GM12878 (cell line): ENCODE measurements around the gene PUS7L. TPM values are rescaled to one million over a fixed set of nuclear protein-coding genes. Genes with fewer than 3 reads are reported as not detected.

Experiments used
- ATAC-seq: fragments of 200-7000 bp; cut with Tn5 transposase; 3 replicates; pipeline ENCODE4 v1.9.1; 2020; ENCODE audit warnings: mild to moderate bottlenecking, moderate library complexity
- BruUV-seq: library from RNA; stranded (reverse); fragments of 400-500 nt; replicated peaks from 2 replicates; lab custom pipeline; 2021; lab: Mats Ljungman, UMichigan
- CTCF ChIA-PET: fragments of 300-600 bp; sonication (Branson Sonifier 250); formaldehyde crosslinking; extraction: SDS; loops from one replicate; lab custom pipeline; 2021; ENCODE audit warnings: inconsistent platforms; lab: Yijun Ruan, JAX
- POLR2A ChIA-PET: fragments of 350-600 bp; formaldehyde crosslinking; extraction: SDS; loops from one replicate; lab custom pipeline; 2021; ENCODE audit warnings: inconsistent platforms; lab: Charles Lee
- RAD21 ChIA-PET: fragments of 300-600 bp; sonication (Branson Sonifier 250); formaldehyde crosslinking; loops from one replicate; lab custom pipeline; 2023; ENCODE audit warnings: antibody characterized with exemption; ENCODE audit not compliant: unreplicated experiment; lab: Charles Lee
- SMC1A ChIA-PET: fragments of 300-600 bp; sonication (Branson Sonifier 250); formaldehyde crosslinking; loops from one replicate; lab custom pipeline; 2023; ENCODE audit not compliant: unreplicated experiment, uncharacterized antibody; lab: Charles Lee
- DNase-seq: peaks from one replicate; pipeline ENCODE4 v3.0.0-alpha.2; 2011; ENCODE audit warnings: low read depth, low spot score
- FAIRE-seq: peaks from 3 replicates; lab custom pipeline; 2011; peaks lifted over from hg19 to GRCh38; lab: Jason Lieb, UNC
- H2AFZ ChIP-seq: 2 replicates; pipeline ENCODE4 v1.6.0; 2011; ENCODE audit warnings: low read depth, low read length, control low read depth; ENCODE audit not compliant: control insufficient read depth
- H3K27ac ChIP-seq: 2 replicates; pipeline ENCODE4 v1.5.1; 2011; ENCODE audit warnings: control low read depth; ENCODE audit not compliant: control insufficient read depth, insufficient read depth
- H3K27me3 ChIP-seq, 2 experiments: replicated peaks in 1 of 2; 2 replicates each; pipeline versions ENCODE4 v1.6.0 to v1.6.1; 2011; ENCODE audit warnings: low read length in 1 of 2; ENCODE audit not compliant: control insufficient read depth in 2 of 2, insufficient read depth in 2 of 2
- H3K36me3 ChIP-seq, 2 experiments: 2 replicates each; pipeline ENCODE4 v1.5.1; 2011; ENCODE audit warnings: low read length in 1 of 2; ENCODE audit not compliant: control insufficient read depth in 2 of 2, insufficient read depth in 2 of 2
- H3K4me1 ChIP-seq: 2 replicates; pipeline ENCODE4 v1.6.1; 2011; ENCODE audit warnings: mild to moderate bottlenecking, low read length, moderate library complexity, mixed read lengths; ENCODE audit not compliant: control insufficient read depth, insufficient read depth
- H3K4me2 ChIP-seq: 2 replicates; pipeline ENCODE4 v1.6.0; 2011; ENCODE audit warnings: control low read depth; ENCODE audit not compliant: control insufficient read depth, insufficient read depth
- H3K4me3 ChIP-seq: fragments of 200-600 bp; sonication (generic); 2 replicates; pipeline ENCODE4 v1.5.1; 2016
- H3K79me2 ChIP-seq: 2 replicates; pipeline ENCODE4 v1.6.0; 2011; ENCODE audit warnings: low read length; ENCODE audit not compliant: control insufficient read depth, insufficient read depth
- H3K9ac ChIP-seq: 2 replicates; pipeline ENCODE4 v1.8.0; 2011; ENCODE audit warnings: low read length, control low read depth, mixed read lengths; ENCODE audit not compliant: control insufficient read depth, insufficient read depth
- H3K9me3 ChIP-seq: replicated peaks from 3 replicates; pipeline ENCODE4 v1.5.1; 2011; ENCODE audit warnings: mild to moderate bottlenecking, low read length; ENCODE audit not compliant: control insufficient read depth, insufficient read depth
- H4K20me1 ChIP-seq: 2 replicates; pipeline ENCODE4 v1.6.0; 2011; ENCODE audit not compliant: control insufficient read depth, insufficient read depth
- BCLAF1 ChIP-seq: fragments of 450-650 bp; IDR thresholded peaks from 2 replicates; pipeline ENCODE4 v1.6.1; 2017; ENCODE audit warnings: antibody characterized with exemption, mild to moderate bottlenecking, moderate library complexity
- CTCF ChIP-seq, 3 experiments: IDR thresholded peaks in 2 of 3; conservative IDR thresholded peaks in 1 of 3; 2 replicates each; pipeline ENCODE4 v1.5.1; 2011; ENCODE audit warnings: low read depth in 3 of 3, low read length in 3 of 3, mild to moderate bottlenecking in 3 of 3, control low read depth in 2 of 3, moderate library complexity in 2 of 3, inconsistent platforms in 1 of 3, mixed read lengths in 1 of 3; ENCODE audit not compliant: control insufficient read depth in 2 of 3, insufficient read depth in 1 of 3; ENCODE audit errors: extremely low read depth in 1 of 3
- E2F4 ChIP-seq: IDR thresholded peaks from 2 replicates; pipeline ENCODE4 v1.6.1; 2012; ENCODE audit warnings: low read depth, low read length, improper control_type of control experiment
- HDGF ChIP-seq: fragments of 450-650 bp; IDR thresholded peaks from 2 replicates; pipeline ENCODE4 v1.6.1; 2016; ENCODE audit warnings: antibody characterized with exemption
- LARP7 ChIP-seq: fragments of 450-650 bp; IDR thresholded peaks from 2 replicates; pipeline ENCODE4 v1.6.1; 2017; ENCODE audit warnings: mild to moderate bottlenecking
- MXI1 ChIP-seq: fragments of 150-350 bp; IDR thresholded peaks from 2 replicates; pipeline ENCODE4 v1.6.1; 2011; ENCODE audit warnings: low read depth, mild to moderate bottlenecking, inconsistent platforms, low read length, improper control_type of control experiment
- PKNOX1 ChIP-seq: fragments of 450-650 bp; IDR thresholded peaks from 2 replicates; pipeline ENCODE4 v1.6.1; 2016; ENCODE audit warnings: mild to moderate bottlenecking
- SIN3A ChIP-seq: IDR thresholded peaks from 2 replicates; pipeline ENCODE4 v1.6.1; 2012; ENCODE audit warnings: low read depth, low read length, improper control_type of control experiment
- SMC3 ChIP-seq: IDR thresholded peaks from 2 replicates; pipeline ENCODE4 v1.6.1; 2011; ENCODE audit warnings: low read length, improper control_type of control experiment, borderline replicate concordance
- STAT3 ChIP-seq: IDR thresholded peaks from 2 replicates; pipeline ENCODE4 v1.6.1; 2011; ENCODE audit warnings: low read depth, low read length, improper control_type of control experiment
- ZSCAN29 ChIP-seq: fragments of 450-650 bp; IDR thresholded peaks from 2 replicates; pipeline ENCODE4 v1.6.1; 2017; ENCODE audit warnings: mild to moderate bottlenecking, moderate library complexity
- WGBS: methylation state at CpG from one replicate; pipeline ENCODE4 v1.1.6; 2016; ENCODE audit warnings: low lambda C conversion rate; ENCODE audit not compliant: insufficient replicate concordance, insufficient coverage; ENCODE audit errors: missing lambda C conversion rate; 5-methylcytosine and 5-hydroxymethylcytosine counted together
- in situ Hi-C: fragments of 300-500 bp; cut with MboI; formaldehyde crosslinking; loops from 9 replicates; pipeline ENCODE4 v1.14.3; 2018; ENCODE audit warnings: mixed read lengths
- intact Hi-C: fragments of 100-400 bp; cut with micrococcal nuclease; formaldehyde crosslinking; loops from one replicate; pipeline ENCODE4 v1.14.2; 2022; ENCODE audit not compliant: unreplicated experiment
- polyA plus RNA-seq, 11 experiments: library from polyadenylated mRNA; depleted of rRNA in 4 of 11; unstranded in 6 of 11; stranded (reverse) in 5 of 11; fragments of >200 nt; fragmentation: Nextera tagmentation in 4 of 11; fragmentation: Illumina TruSeq in 1 of 11; extraction: Ambion mirVana in 4 of 11; extraction: Trizol in 1 of 11; gene quantifications; 1 replicate in 1 of 11; 2 replicates in 10 of 11; pipeline versions ENCODE4 v1.2.1 to v1.2.3, GENCODE V29; 2011 to 2016; ENCODE audit warnings: inconsistent platforms in 2 of 11, missing spikeins in 2 of 11, low read depth in 1 of 11
- total RNA-seq, 4 experiments: library from RNA; depleted of rRNA in 3 of 4; stranded (reverse); fragments of >200 nt in 3 of 4; fragmentation: Illumina TruSeq in 1 of 4; extraction: Trizol in 1 of 4; gene quantifications; 2 replicates each; pipeline versions ENCODE4 v1.2.1 to v1.2.3, GENCODE V29; 2013 to 2021

Gene PUS7L
- total and polyA plus RNA-seq, 10 of the 15 experiments (the other 5 are each of a cell fraction or from before 2014, with no cell fraction given) = 7.2 to 42.1 (median 19.6) TPM

- CTCF ChIA-PET = interaction anchor here (1.4 kb wide), 1 partner anchor 186 kb away, joined by 3 read pairs; no protein-coding TSS in a partner anchor
- in situ Hi-C loops (no loop called here), intact Hi-C loops (no loop called here)
- Histone ChIP-seq H3K4me2 (no peak overlapping the region), H3K27me3 (no peaks in the 10 kb centered on the region; a peak in 1 of 4 replicates), H4K20me1 (no peaks in the 10 kb centered on the region), H3K4me1 (no peaks in the 10 kb centered on the region), H3K36me3 (no peaks in the 10 kb centered on the region), H3K79me2 (no peaks in the 10 kb centered on the region), H2AFZ (no peak overlapping the region), H3K9ac (no peak overlapping the region), H3K9me3 (no peaks in the 10 kb centered on the region), H3K27ac (no peak overlapping the region), H3K4me3 (no peak overlapping the region)
- no peak for TF ChIP-seq PKNOX1
- TF ChIP-seq MXI1 = no peak
- no peak for TF ChIP-seq E2F4
- no peak for TF ChIP-seq LARP7
- TF ChIP-seq SMC3 = no peak
- no peak for TF ChIP-seq SIN3A
- no peak for TF ChIP-seq BCLAF1
- TF ChIP-seq HDGF = no peak
- no peak for TF ChIP-seq ZSCAN29
- no peak for TF ChIP-seq STAT3
- no peak for TF ChIP-seq CTCF (IDR thresholded peaks at IDR 0.05 in 2 of 3, conservative IDR thresholded peaks at IDR 0.05 in 1 of 3; ENCODE audit: control insufficient read depth in 2 of 3, extremely low read depth in 1 of 3, insufficient read depth in 1 of 3, low read depth in 3 of 3, low read length in 3 of 3)
- no peak for DNase-seq
- BruUV-seq = no TSS peak
- SMC1A ChIA-PET = interaction anchor here (0.6 kb wide), 1 partner anchor 161 kb away, joined by 3 read pairs; no protein-coding TSS in a partner anchor
- no peak for ATAC-seq
- POLR2A ChIA-PET = no interaction called here
- 33% methylated on average over 3 of the region's 3 CpGs for WGBS
- FAIRE-seq = no peak
- RAD21 ChIA-PET = no interaction called here
These were observed 62.4 kb downstream of the PUS7L start for GRCh38 chr12:43696154-43696553.
